Testis (tissue), 3 donors: ENCODE results near the gene DMBT1. TPM values are rescaled to one million over a fixed set of nuclear protein-coding genes. Genes with fewer than 3 reads are reported as not detected.
"Not testable (repeated sequence)": the region's sequence is repeated elsewhere in the genome, so short reads cannot be mapped to it uniquely, and the experiment has no call there.

ENCODE experiments used
- DNase-seq: peaks from one replicate; pipeline ENCODE4 v3.0.0-alpha.2; 2019
- H3K27ac ChIP-seq, 2 donors: fragments of 200-600 bp; sonication (generic); one replicate each; pipeline ENCODE4 v1.5.1; 2019
- H3K27me3 ChIP-seq: fragments of 200-600 bp; sonication (generic); one replicate; pipeline ENCODE4 v1.5.1; 2019
- H3K36me3 ChIP-seq: fragments of 200-600 bp; sonication (generic); one replicate; pipeline ENCODE4 v1.5.1; 2017; ENCODE audit warnings: low read depth; ENCODE audit errors: missing control alignments
- H3K4me1 ChIP-seq: fragments of 200-600 bp; sonication (generic); one replicate; pipeline ENCODE4 v1.5.1; 2019
- H3K4me3 ChIP-seq, 2 donors: fragments of 200-600 bp; sonication (generic); one replicate each; pipeline ENCODE4 v1.5.1; 2017 to 2019
- H3K9me3 ChIP-seq: fragments of 200-600 bp; sonication (generic); one replicate; pipeline ENCODE4 v1.5.1; 2017
- POLR2A ChIP-seq: fragments of 450-650 bp; IDR thresholded peaks from one replicate; pipeline ENCODE4 v1.6.1; 2017; ENCODE audit warnings: antibody characterized with exemption, mild to moderate bottlenecking, moderate library complexity
- WGBS, 2 donors: methylation state at CpG; one replicate each; pipeline ENCODE4 v1.1.5; 2018; 5-methylcytosine and 5-hydroxymethylcytosine counted together
- intact Hi-C: fragments of 100-400 bp; cut with DNase I; formaldehyde crosslinking; loops from one replicate; pipeline ENCODE4 v1.15.1; 2023; ENCODE audit warnings: low total_unique reads
- polyA plus RNA-seq: library from polyadenylated mRNA; stranded (reverse); fragments of 350-450 nt; fragmentation: Illumina TruSeq; extraction: RNeasy Lipid Tissue Mini Kit (QIAGEN cat#74804); gene quantifications from one replicate; pipeline ENCODE4 v1.2.3, GENCODE V29; 2014; ENCODE audit warnings: low read depth, low replicate concordance; ENCODE audit not compliant: insufficient read depth
- total RNA-seq, 2 donors: library from RNA; depleted of rRNA; stranded (reverse); fragments of >200 nt; gene quantifications; one replicate each; pipeline ENCODE4 v1.2.3, GENCODE V29; 2016
- TF ChIP-seq, protein P1 (sequence below), 3 experiments: fragments of 450-650 bp in 2 of 3; fragments of 200-600 bp in 1 of 3; sonication (generic) in 1 of 3; IDR thresholded peaks; one replicate each; pipeline ENCODE4 v1.5.1; 2016 to 2019; ENCODE audit warnings: antibody characterized with exemption in 3 of 3, mild to moderate bottlenecking in 2 of 3, moderate library complexity in 1 of 3

The DMBT1 gene
- total and polyA plus RNA-seq, 3 donors from 2014 or later, result 0.87 to 2.7 (median 1.2) TPM

DNA sequence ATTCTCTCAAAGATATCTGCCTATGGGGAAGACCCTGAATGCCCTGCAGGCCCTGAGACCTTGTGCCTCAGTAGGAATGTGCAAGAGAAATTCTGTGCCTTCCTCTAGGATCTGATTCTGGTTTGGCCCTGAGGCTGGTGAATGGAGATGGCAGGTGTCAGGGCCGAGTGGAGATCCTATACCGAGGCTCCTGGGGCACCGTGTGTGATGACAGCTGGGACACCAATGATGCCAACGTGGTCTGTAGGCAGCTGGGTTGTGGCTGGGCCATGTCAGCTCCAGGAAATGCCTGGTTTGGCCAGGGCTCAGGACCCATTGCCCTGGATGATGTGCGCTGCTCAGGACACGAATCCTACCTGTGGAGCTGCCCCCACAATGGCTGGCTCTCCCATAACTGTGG, 15.7 kb downstream of the DMBT1 start:
- Histone ChIP-seq H3K9me3 (no peaks in the 10 kb centered on the region), H3K4me1 (no peaks in the 10 kb centered on the region), H3K27me3 (no peaks in the 10 kb centered on the region), H3K27ac (no peak overlapping the region), H3K36me3 (no peaks in the 10 kb centered on the region), H3K4me3 (no peak overlapping the region)
- DNase-seq, result no peak
- WGBS, 2 donors, result 86% methylated on average over 6 of the region's 6 CpGs; no CpG with 5 or more reads in 1 of the 2 donors
- intact Hi-C loops, result no loop called here
- TF ChIP-seq, protein P1, sequence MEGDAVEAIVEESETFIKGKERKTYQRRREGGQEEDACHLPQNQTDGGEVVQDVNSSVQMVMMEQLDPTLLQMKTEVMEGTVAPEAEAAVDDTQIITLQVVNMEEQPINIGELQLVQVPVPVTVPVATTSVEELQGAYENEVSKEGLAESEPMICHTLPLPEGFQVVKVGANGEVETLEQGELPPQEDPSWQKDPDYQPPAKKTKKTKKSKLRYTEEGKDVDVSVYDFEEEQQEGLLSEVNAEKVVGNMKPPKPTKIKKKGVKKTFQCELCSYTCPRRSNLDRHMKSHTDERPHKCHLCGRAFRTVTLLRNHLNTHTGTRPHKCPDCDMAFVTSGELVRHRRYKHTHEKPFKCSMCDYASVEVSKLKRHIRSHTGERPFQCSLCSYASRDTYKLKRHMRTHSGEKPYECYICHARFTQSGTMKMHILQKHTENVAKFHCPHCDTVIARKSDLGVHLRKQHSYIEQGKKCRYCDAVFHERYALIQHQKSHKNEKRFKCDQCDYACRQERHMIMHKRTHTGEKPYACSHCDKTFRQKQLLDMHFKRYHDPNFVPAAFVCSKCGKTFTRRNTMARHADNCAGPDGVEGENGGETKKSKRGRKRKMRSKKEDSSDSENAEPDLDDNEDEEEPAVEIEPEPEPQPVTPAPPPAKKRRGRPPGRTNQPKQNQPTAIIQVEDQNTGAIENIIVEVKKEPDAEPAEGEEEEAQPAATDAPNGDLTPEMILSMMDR (IDR thresholded peaks at IDR 0.05), result no peak
- TF ChIP-seq POLR2A, result no peak

DNA sequence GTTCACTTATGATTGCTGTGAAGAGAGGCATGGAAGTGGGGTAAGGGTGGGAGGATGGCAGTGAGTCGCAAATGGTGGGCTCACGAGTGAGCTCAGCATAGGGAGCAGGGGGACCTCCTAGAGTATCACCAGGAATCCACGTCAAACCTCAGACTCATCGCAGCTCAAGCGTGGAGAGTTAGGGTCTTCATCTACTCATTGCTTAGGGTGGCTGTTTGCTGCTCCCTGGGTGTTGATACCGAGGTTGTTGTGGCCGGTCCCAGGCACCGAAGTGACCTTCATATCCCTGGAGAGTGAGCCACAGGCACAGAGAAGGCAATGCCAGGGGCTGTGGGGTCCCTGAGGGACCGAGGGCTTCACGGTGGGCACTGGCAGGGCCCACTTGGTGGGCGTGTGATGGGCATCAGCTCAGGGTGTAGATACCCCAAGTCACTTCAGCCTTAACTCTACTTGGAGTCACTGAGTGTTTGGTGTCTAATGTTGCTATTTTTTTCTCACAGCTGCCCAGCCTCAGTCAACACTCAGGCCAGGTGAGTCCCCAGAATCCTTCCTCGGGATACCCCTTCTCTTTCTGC, 16.8 kb downstream of the DMBT1 start:
- intact Hi-C loops, result no loop called here
- H3K27ac ChIP-seq, result no peak overlapping the region
- WGBS, 2 donors, result 83 to 88% methylated on average over 12 of the region's 12 CpGs
- TF ChIP-seq, protein P1 (IDR thresholded peaks at IDR 0.05), result no peak
- no peak for TF ChIP-seq POLR2A
- no peak overlapping the region for H3K4me3 ChIP-seq
- H3K9me3 ChIP-seq, result no peaks in the 10 kb centered on the region
- no peaks in the 10 kb centered on the region for H3K36me3 ChIP-seq
- H3K27me3 ChIP-seq, result no peaks in the 10 kb centered on the region
- DNase-seq, result no peak
- H3K4me1 ChIP-seq, result no peaks in the 10 kb centered on the region

DNA sequence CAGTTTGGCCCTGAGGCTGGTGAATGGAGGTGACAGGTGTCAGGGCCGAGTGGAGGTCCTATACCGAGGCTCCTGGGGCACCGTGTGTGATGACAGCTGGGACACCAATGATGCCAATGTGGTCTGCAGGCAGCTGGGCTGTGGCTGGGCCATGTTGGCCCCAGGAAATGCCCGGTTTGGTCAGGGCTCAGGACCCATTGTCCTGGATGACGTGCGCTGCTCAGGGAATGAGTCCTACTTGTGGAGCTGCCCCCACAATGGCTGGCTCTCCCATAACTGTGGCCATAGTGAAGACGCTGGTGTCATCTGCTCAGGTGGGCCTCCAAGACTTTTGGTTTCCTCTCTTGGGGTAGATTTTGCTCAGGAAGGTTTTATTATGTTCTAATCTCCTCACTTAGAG, 25.5 kb downstream of the DMBT1 start:
- 92 to 97% methylated on average over 4 to 5 of the region's 7 CpGs for WGBS, 2 donors
- intact Hi-C loops, H3K27ac ChIP-seq: not testable (repeated sequence)

DNA sequence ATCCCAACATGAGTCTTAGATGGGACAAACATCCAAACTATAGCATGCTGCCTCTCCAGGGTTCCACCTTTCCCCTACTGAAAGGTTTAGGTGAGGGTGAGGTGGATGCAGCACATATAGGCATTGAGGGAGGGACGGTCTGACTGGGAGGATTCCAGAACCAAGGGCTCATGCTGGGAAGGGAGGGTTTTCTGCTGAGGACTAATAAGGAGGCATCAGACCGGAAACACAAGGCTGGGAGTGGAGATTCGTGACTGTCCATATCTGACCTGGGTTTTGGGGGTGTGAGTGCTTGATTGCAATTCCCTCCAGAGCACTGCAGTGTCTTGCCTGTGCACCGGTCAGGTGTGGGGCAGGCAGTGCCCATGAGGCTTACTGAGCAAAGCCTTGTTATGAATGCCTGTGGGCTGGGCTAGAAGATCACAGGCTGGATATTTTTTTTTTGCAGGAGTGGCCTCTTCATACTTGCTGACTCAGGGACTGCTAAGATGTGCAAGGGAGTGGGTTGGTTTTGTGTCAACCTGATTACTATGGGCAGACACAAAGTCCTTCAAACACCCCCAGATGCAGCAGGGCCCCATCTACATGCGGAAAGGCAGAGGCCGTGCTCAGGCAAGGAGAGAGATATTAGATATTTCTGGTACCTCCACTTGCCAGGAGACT, 26.7 kb downstream of the DMBT1 start:
- H3K27me3 ChIP-seq, result no peaks in the 10 kb centered on the region
- no peaks in the 10 kb centered on the region for H3K9me3 ChIP-seq
- WGBS, 2 donors, result 92 to 98% methylated on average over 6 of the region's 6 CpGs
- no peak overlapping the region for H3K27ac ChIP-seq
- H3K4me3 ChIP-seq, result no peak overlapping the region
- TF ChIP-seq POLR2A, result no peak
- TF ChIP-seq, protein P1 (IDR thresholded peaks at IDR 0.05), result no peak
- intact Hi-C loops, result no loop called here
- DNase-seq, result no peak
- no peaks in the 10 kb centered on the region for H3K4me1 ChIP-seq
- no peaks in the 10 kb centered on the region for H3K36me3 ChIP-seq

More for the DNA sequence above, 25.5 kb downstream of the DMBT1 start:
- not testable (repeated sequence) for H3K4me1 ChIP-seq, H3K4me3 ChIP-seq, H3K36me3 ChIP-seq, H3K27me3 ChIP-seq, DNase-seq, H3K9me3 ChIP-seq

DNA sequence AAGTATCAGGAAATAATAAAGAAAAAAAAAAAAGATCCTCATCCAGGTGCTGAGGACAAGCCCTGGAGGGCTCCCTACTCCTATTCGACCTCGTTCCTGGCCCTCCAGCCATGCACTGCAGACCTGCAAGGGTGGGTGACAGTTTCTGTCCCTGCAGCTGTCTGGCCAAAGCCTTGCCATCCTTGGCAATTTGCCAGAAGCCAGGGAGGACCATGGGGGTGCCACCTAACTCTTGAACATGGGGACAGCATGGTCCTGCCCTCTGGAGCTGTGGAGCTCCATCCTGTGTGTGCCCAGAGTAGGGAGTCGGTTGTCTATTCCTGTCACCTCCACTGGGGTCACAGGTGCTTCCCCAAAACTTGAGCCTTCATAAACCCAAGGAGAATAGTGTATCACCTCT, 27.8 kb downstream of the DMBT1 start:
- DNase-seq, result no peak
- H3K9me3 ChIP-seq, result no peaks in the 10 kb centered on the region
- 86 to 93% methylated on average over 2 to 3 of the region's 3 CpGs for WGBS, 2 donors
- no peaks in the 10 kb centered on the region for H3K36me3 ChIP-seq
- no peak overlapping the region for H3K4me3 ChIP-seq
- no peak overlapping the region for H3K27ac ChIP-seq
- no peaks in the 10 kb centered on the region for H3K4me1 ChIP-seq
- no peak for TF ChIP-seq POLR2A
- TF ChIP-seq, protein P1 (IDR thresholded peaks at IDR 0.05), result no peak
- no peaks in the 10 kb centered on the region for H3K27me3 ChIP-seq
- intact Hi-C loops, result no loop called here
